HG02763 (cell line): ENCODE data around the gene WNT6.

ENCODE experiments used
- ATAC-seq: cut with Tn5 transposase; IDR thresholded peaks from one replicate; pipeline ENCODE4 v1.9.1; 2021; ENCODE audit warnings: mild to moderate bottlenecking, moderate library complexity; ENCODE audit not compliant: unreplicated experiment

The WNT6 gene

DNA sequence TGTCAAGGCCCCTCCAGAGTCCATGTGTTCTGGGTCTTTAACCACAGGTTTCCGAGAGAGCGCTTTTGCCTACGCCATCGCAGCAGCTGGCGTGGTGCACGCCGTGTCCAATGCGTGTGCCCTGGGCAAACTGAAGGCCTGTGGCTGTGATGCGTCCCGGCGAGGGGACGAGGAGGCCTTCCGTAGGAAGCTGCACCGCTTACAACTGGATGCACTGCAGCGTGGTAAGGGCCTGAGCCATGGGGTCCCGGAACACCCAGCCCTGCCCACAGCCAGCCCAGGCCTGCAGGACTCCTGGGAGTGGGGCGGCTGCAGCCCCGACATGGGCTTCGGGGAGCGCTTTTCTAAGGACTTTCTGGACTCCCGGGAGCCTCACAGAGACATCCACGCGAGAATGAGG, 30.3 kb downstream of the WNT6 start:
- ATAC-seq: no peak

DNA sequence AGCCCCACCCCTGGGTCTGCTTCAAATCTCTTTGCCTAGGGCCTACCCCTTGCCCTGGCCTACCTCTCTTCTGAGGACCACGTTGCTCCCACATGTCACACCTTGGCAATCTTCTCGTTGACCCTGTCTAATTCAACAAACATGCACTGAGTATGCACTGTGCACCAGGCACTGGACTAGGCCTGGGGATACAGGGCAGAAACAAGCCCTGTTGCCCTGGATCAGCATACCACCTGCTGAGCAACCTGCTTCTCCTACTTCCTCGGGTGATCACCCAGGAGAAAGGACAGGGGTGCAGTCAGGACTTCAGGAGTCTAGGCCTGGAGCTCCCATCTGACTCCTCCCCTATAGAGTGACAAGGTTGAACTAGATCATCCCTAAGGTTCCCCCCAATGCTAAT, 30.8 kb downstream of the WNT6 start:
- no peak for ATAC-seq

- ATAC-seq: no peak
Observed at GRCh38 chr2:218891275-218892135, 31.9 kb downstream of the WNT6 start.

DNA sequence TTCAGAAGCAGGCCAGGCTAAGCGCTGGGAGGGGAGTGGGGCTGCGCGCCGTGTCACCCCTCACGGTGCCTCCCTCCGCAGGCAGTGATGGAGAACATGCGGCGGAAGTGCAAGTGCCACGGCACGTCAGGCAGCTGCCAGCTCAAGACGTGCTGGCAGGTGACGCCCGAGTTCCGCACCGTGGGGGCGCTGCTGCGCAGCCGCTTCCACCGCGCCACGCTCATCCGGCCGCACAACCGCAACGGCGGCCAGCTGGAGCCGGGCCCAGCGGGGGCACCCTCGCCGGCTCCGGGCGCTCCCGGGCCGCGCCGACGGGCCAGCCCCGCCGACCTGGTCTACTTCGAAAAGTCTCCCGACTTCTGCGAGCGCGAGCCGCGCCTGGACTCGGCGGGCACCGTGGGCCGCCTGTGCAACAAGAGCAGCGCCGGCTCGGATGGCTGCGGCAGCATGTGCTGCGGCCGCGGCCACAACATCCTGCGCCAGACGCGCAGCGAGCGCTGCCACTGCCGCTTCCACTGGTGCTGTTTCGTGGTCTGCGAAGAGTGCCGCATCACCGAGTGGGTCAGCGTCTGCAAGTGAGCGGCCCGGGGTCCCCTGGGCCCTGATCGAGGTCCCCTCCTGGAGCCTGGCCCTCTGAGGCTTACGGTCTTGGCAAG, 33.2 kb downstream of the WNT6 start:
- ATAC-seq: peak; percentile 43

DNA sequence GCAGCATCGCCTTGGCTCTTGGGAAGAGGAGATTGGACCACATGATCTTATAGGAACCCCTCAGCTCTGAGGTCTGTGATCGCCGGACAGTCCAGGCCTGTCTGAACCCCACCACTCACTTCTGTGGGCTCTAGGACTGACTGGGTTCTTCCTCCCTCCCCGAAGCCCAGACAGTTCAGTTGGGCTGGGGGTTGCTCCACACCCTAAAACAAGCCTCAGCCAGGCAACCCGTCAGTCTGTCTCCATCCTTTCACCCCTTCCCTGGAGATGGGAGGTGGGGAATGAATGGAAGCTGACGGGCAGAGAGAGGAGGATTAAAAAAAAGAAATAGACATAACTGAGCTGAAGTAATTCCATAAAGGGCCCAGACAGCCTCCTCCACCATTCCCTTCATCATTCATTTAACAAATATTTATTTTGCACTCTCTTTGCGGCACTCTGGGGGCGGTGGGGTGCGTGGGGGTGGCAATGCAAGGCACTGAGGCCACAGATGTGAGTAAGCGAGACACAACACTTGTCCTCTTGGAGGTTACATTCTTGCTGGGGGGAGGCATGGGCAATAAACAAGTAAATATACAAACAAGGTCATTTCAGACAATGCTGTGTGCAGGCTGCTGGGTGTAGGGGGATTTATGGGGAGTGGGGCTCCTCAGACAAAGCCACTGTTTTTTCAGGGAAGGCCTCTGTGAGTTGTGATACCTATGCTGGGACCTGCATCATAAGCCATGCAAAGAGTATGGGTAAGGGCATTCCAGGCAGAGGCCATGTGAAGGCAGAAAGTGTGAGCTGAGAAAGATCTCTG, 33.9 kb downstream of the WNT6 start:
- no peak for ATAC-seq

GRCh38 chr2:218894151-218894879, 34.7 kb downstream of the WNT6 start:
- ATAC-seq: no peak

- no peak for ATAC-seq
Observed at GRCh38 chr2:218894880-218895157, 35.2 kb downstream of the WNT6 start.

GRCh38 chr2:218895326-218895725, 35.7 kb downstream of the WNT6 start:
- ATAC-seq: no peak

- ATAC-seq: peak; percentile 6
Observed at GRCh38 chr2:218895759-218896500, 36.3 kb downstream of the WNT6 start.

- peak; percentile 54 for ATAC-seq
Observed at GRCh38 chr2:218896501-218897393, 37.1 kb downstream of the WNT6 start.

DNA sequence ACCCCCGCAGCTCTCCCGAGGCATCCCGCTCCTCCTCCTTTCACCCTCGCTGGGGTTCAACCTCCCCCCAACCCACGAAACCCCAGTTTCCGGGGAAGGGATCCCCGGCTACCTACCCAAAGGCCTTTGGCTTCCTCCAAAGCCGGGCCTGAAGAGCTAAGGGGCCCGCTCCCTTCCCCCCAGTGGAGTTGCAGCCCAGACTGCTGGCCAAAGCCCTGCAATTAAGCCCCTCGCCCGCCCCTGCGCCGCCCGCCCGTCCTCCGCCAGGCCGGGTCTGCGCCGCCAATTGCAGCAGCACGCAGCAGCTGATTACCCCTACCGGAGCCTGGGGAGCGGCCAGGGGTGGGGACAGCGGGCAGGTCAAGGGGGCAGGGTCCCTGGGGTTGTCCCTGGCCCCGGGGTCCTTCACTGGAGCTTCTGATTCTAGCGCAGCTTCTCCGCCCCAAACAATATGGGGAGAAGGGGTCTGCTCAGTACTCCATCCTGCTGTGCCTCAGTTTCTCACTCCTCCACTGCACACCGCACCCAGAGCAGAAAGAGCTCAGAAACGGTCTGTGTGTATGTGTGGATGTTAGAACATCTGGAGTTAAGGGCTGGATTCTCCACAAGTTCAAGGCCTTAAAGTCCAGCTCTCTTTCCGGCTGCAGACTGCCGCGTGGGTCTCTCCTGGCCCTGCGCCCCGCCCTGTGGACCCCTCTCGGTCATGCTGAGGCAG, 37.9 kb downstream of the WNT6 start:
- ATAC-seq: no peak

DNA sequence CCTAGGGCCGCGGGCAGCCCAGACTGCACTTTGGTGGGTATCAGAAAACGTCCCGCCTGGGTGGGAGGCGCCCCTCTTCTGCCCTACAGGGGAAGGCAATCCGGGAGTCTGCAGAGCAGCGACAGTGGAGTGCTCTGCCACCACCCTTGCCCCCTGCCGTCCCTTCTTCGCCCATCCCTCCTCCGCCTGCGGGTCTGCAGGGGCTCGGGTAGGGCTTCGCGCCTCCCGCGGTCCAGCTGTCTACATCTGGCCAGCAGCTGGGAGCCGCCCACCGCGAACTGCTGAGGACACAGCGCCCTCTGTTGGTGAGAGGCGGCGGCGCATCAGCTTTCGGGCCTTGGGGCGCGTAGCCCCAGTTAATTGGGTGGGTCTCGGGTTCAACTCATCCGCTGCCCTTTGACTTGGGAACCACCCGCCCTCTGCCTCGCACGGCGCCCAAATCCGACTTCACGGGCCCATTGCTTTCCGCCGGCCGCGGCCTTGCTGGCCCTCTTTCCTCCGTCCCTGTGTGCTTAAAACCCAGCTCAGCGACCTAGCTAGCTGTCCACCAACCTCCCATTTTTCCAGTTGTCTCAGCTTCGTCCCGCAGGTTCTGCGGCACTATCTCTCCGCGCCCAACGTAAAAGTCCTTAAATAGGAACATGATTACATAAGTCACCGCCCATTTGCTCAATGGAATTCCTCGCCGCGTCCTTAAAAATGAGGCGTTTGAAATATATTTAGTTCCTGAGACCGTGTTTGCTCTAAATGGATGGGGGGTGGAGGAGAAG, 38.7 kb downstream of the WNT6 start:
- peak; percentile 24 for ATAC-seq

DNA sequence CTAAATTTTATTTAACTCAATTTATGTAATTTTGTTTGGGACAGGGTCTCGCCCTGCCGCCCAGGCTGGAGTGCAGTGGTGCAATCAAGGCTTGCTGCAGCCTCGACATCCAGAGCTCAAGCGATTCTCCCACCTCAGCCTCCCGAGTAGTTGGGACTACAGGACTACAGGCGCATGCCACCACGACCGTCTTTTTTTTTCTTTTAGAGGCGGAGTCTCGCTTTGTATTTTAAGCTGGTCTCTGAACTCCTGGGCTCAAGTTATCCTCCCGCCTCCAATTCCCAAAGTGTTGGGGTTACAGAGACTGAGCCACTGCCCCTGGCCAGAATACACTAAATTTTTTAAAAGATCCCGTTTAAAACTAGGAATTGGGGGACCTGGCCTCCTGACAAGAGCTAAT, 39.5 kb downstream of the WNT6 start:
- ATAC-seq: no peak

- ATAC-seq: no peak
Observed at GRCh38 chr2:218902427-218902826, 42.8 kb downstream of the WNT6 start.

DNA sequence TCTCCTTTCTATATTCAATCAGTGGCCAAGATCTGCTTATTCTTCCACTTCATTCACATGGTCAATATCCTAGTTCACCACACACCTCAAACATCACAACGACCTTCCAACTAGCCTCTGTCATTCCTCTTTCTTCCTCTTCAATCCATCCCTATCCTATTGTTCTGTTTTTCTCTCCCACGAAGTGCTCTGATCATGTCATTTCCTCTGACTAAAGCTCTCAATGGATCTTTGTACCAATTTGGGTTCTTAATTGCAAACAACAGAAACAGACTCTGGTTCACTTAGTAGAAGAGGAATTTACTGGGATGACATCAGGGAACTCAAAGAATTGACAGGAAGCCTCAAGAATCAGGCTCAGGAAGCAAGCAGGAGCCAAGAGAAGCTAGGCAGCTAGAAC, 44.6 kb downstream of the WNT6 start:
- no peak for ATAC-seq

- ATAC-seq: peak; percentile 88
Observed at GRCh38 chr2:218908721-218909619, 49.4 kb downstream of the WNT6 start.

DNA sequence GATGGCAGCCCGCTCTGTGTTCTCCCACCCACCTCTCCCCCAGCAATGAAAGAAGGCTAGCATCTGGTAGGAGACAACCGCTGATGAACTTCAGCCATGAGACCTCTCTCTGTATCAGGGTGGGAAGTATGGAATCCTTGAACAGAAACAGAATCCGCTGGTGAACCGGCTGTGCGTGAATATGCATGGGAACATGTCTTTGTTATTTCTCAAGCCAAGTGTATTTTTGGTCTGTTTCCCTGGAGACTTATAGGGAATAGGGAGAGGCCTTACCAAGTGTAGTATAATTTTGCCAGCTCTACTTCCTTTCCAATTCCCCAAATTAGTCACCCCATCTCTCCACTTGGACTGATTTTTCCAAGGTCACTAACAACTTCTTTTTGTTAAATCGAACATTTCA, 51.1 kb downstream of the WNT6 start:
- no peak for ATAC-seq
